SH-SY5Y (cell line): ENCODE measurements around the gene TRAPPC14.

Experiments used
- GATA2 ChIP-seq: IDR thresholded peaks from 2 replicates; pipeline ENCODE4 v1.6.1; 2011; ENCODE audit warnings: mild to moderate bottlenecking, low read depth, low read length
- GATA3 ChIP-seq: IDR thresholded peaks from 2 replicates; pipeline ENCODE4 v1.6.1; 2011; ENCODE audit warnings: low read depth, mild to moderate bottlenecking, low read length, moderate library complexity

DNA sequence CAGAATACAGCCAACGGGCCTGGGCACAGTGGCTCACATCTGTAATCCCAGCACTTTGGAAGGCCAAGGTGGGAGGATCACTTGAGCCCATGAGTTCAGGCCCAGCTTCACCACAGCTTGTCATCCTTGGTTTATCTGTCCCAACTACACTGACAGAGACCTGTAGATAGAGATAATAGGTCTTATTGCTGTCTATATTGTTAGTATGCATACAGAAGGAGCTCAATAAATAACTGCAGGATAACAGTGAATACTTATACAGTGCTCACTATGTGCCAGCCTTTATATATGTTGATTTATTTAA is 37.8 kb downstream of the TRAPPC14 start:
- TF ChIP-seq GATA2 (no peak), GATA3 (no peak)
